SK-N-SH (cell line): Measurements from ENCODE around the gene AVPI1. TPM values are rescaled to one million over a fixed set of nuclear protein-coding genes. Genes with fewer than 3 reads are reported as not detected.

Source experiments
- CTCF ChIA-PET: fragments of 300-600, 350-600 bp; formaldehyde crosslinking; extraction: SDS; loops from one replicate; lab custom pipeline; 2021; lab: Yijun Ruan, JAX
- POLR2A ChIA-PET: fragments of 350-600 bp; sonication (Branson Sonifier 250); formaldehyde crosslinking; extraction: SDS; loops from one replicate; lab custom pipeline; 2020; ENCODE audit warnings: antibody characterized with exemption, inconsistent platforms; lab: Yijun Ruan, JAX
- DNase-seq: peaks from one replicate; pipeline ENCODE4 v3.0.0; 2012
- H2AFZ ChIP-seq: fragments of 200-600 bp; sonication (generic); 2 replicates; pipeline ENCODE4 v1.8.1; 2016; ENCODE audit warnings: antibody characterized with exemption, mild to moderate bottlenecking, low read depth
- H3F3A ChIP-seq: fragments of 200-600 bp; sonication (generic); replicated peaks from 2 replicates; pipeline ENCODE3; 2016; ENCODE audit warnings: antibody characterized with exemption, mild to moderate bottlenecking; ENCODE audit not compliant: insufficient read depth
- H3K27ac ChIP-seq, 2 experiments: fragments of 200-500 bp in 1 of 2; fragments of 200-600 bp in 1 of 2; sonication (Bioruptor generic) in 1 of 2; sonication (generic), shearing (Covaris generic) in 1 of 2; 2 replicates each; pipeline versions ENCODE4 v1.5.1 to v1.6.1; 2014 to 2016; ENCODE audit warnings: low read depth in 2 of 2, inconsistent platforms in 1 of 2, low read length in 1 of 2, mild to moderate bottlenecking in 1 of 2, mixed read lengths in 1 of 2
- H3K27me3 ChIP-seq: fragments of 200-600 bp; sonication (generic), shearing (Covaris generic); 2 replicates; pipeline ENCODE4 v1.6.1; 2016; ENCODE audit warnings: mixed run types; ENCODE audit not compliant: insufficient read depth
- H3K36me3 ChIP-seq, 2 experiments: fragments of 200-500 bp in 1 of 2; fragments of 200-600 bp in 1 of 2; sonication (Bioruptor generic) in 1 of 2; sonication (generic) in 1 of 2; replicated peaks in 1 of 2; 2 replicates each; pipeline versions ENCODE3 to v1.5.1; 2014 to 2016; ENCODE audit warnings: low read length in 1 of 2, mild to moderate bottlenecking in 1 of 2; ENCODE audit not compliant: insufficient read depth in 2 of 2, control insufficient read depth in 1 of 2
- H3K4me1 ChIP-seq, 2 experiments: fragments of 200-500 bp in 1 of 2; fragments of 200-600 bp in 1 of 2; sonication (Bioruptor generic) in 1 of 2; sonication (generic), shearing (Covaris generic) in 1 of 2; 2 replicates each; pipeline versions ENCODE4 v1.5.1 to v1.6.1; 2014 to 2016; ENCODE audit warnings: low read depth in 1 of 2, low read length in 1 of 2, mixed run types in 1 of 2; ENCODE audit not compliant: insufficient read depth in 2 of 2, control insufficient read depth in 1 of 2
- H3K4me2 ChIP-seq: fragments of 200-600 bp; sonication (generic), shearing (Covaris generic); 2 replicates; pipeline ENCODE4 v1.6.1; 2017; ENCODE audit warnings: mixed run types
- H3K4me3 ChIP-seq, 2 experiments: fragments of 200-500 bp in 1 of 2; fragments of 200-600 bp in 1 of 2; sonication (Bioruptor generic) in 1 of 2; sonication (generic), shearing (Covaris generic) in 1 of 2; 2 replicates each; pipeline versions ENCODE4 v1.5.1 to v1.8.1; 2014 to 2016; ENCODE audit warnings: low read depth in 2 of 2, inconsistent platforms in 1 of 2, low read length in 1 of 2, mild to moderate bottlenecking in 1 of 2, mixed read lengths in 1 of 2, moderate library complexity in 1 of 2
- H3K79me2 ChIP-seq: fragments of 200-600 bp; sonication (generic); 2 replicates; pipeline ENCODE4 v1.8.1; 2017; ENCODE audit warnings: mild to moderate bottlenecking; ENCODE audit not compliant: insufficient read depth
- H3K9ac ChIP-seq: fragments of 200-600 bp; sonication (generic); 2 replicates; pipeline ENCODE4 v1.6.1; 2017; ENCODE audit warnings: mixed run types
- H3K9me2 ChIP-seq: fragments of 200-600 bp; sonication (generic); 2 replicates; pipeline ENCODE4 v1.6.1; 2017; ENCODE audit warnings: mixed run types
- H3K9me3 ChIP-seq: fragments of 200-600 bp; sonication (generic); 2 replicates; pipeline ENCODE4 v1.6.1; 2017; ENCODE audit warnings: mixed run types, mild to moderate bottlenecking, moderate library complexity
- H4K20me1 ChIP-seq: fragments of 200-600 bp; sonication (generic); 2 replicates; pipeline ENCODE4 v1.6.1; 2017; ENCODE audit warnings: mild to moderate bottlenecking, mixed run types; ENCODE audit not compliant: insufficient read depth
- CTCF ChIP-seq: fragments of 200-600 bp; sonication (generic); IDR thresholded peaks from 2 replicates; pipeline ENCODE4 v1.6.1; 2017; ENCODE audit warnings: antibody characterized with exemption, mild to moderate bottlenecking, moderate library complexity
- EP300 ChIP-seq, 2 experiments: IDR thresholded peaks; 2 replicates each; pipeline versions ENCODE4 v1.4.0 to v1.6.1; 2012; ENCODE audit warnings: borderline replicate concordance in 1 of 2, low read depth in 1 of 2, low read length in 1 of 2
- FOXJ3 ChIP-seq: sonication (generic); formaldehyde crosslinking; IDR thresholded peaks from 2 replicates; pipeline ENCODE4 v1.5.1; 2020; ENCODE audit warnings: mild to moderate bottlenecking, missing genetic modification reagents
- GABPA ChIP-seq: IDR thresholded peaks from 2 replicates; pipeline ENCODE4 v1.4.0; 2012; ENCODE audit warnings: low read depth, mild to moderate bottlenecking
- MAX ChIP-seq: IDR thresholded peaks from 2 replicates; pipeline ENCODE4 v1.4.0; 2012; ENCODE audit warnings: low read depth
- MEF2A ChIP-seq: IDR thresholded peaks from 2 replicates; pipeline ENCODE4 v1.4.0; 2012; ENCODE audit warnings: low read depth, borderline replicate concordance
- POLR2AphosphoS5 ChIP-seq: IDR thresholded peaks from 2 replicates; pipeline ENCODE4 v1.6.1; 2012; ENCODE audit warnings: low read depth, low read length
- RAD21 ChIP-seq: IDR thresholded peaks from 2 replicates; pipeline ENCODE4 v1.6.1; 2012; ENCODE audit warnings: mild to moderate bottlenecking, low read length
- RCOR1 ChIP-seq: fragments of 150-350 bp; IDR thresholded peaks from 2 replicates; pipeline ENCODE4 v1.6.1; 2017; ENCODE audit warnings: antibody characterized with exemption, low read length
- SIN3A ChIP-seq: IDR thresholded peaks from 2 replicates; pipeline ENCODE4 v1.6.1; 2012; ENCODE audit warnings: low read depth, mild to moderate bottlenecking, low read length, moderate library complexity, borderline replicate concordance
- TAF1 ChIP-seq: IDR thresholded peaks from 2 replicates; pipeline ENCODE4 v1.6.1; 2012; ENCODE audit warnings: low read depth, mild to moderate bottlenecking, low read length, moderate library complexity, borderline replicate concordance
- TEAD4 ChIP-seq: IDR thresholded peaks from 2 replicates; pipeline ENCODE4 v1.4.0; 2012; ENCODE audit warnings: mild to moderate bottlenecking, borderline replicate concordance; ENCODE audit not compliant: insufficient read depth
- USF2 ChIP-seq: fragments of 150-350 bp; IDR thresholded peaks from 2 replicates; pipeline ENCODE4 v1.6.1; 2017; ENCODE audit warnings: antibody characterized with exemption, low read length, low read depth, borderline replicate concordance
- YY1 ChIP-seq: IDR thresholded peaks from 2 replicates; pipeline ENCODE4 v1.4.0; 2012; ENCODE audit warnings: low read depth, mild to moderate bottlenecking
- WGBS: methylation state at CpG from one replicate; pipeline ENCODE4 v1.1.6; 2017; ENCODE audit warnings: low lambda C conversion rate; 5-methylcytosine and 5-hydroxymethylcytosine counted together
- polyA plus RNA-seq, 3 experiments: library from polyadenylated mRNA; depleted of rRNA; stranded (reverse); fragments of >200 nt; gene quantifications; 2 replicates each; pipeline ENCODE4 v1.2.3, GENCODE V29; 2012
- TF ChIP-seq, protein P1 (sequence below): IDR thresholded peaks from 2 replicates; pipeline ENCODE4 v1.4.0; 2012; ENCODE audit warnings: low read depth, borderline replicate concordance
- TF ChIP-seq, protein P2 (sequence below): IDR thresholded peaks from 2 replicates; pipeline ENCODE4 v1.4.0; 2012; ENCODE audit warnings: low read depth, borderline replicate concordance

The AVPI1 gene
- polyA plus RNA-seq, 1 of the 3 experiments (the other 2 are of a cell fraction) = 6.3 TPM

DNA sequence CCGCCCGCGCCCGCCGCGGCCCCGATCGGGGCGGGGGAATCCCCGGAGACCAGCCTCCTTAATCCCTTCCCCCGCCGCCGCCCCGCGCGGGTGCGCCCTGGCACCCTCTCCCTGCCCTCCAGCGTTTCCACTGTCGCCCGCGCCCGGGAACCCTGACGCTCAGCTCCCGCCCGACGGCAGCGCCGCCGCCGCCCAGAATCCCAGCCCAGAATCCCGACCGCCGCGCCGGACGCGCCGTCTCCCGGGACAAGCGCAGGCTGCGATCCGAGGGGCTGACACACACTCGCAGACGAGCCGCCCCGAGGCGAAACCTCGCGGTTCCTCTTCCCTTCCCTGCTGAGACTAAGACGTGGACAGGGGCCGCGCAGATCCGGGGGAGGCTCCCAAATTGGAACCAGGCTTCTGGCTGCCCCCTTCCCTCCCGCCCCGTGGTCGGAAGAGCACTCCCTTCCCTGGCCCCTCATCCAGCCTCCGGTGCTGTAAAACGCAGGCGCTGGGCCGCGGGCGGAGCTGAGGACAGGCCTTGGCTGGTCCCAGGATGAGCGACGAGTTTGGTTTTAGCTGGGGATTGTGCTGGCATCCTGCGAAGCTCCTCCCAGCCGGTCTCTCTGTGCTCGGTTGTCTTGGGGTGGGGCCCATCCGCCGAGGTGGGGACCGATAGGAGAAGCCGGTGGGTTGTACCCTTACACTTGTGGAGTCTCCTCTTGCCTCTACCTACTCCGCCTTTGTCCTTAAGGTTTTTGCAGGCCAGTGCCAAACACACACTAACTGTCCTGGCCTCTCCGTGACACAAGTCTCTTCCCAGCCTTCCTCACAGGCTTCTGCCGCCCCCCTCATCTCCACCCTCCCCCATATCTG lies 27.6 kb upstream of the AVPI1 start:
- Histone ChIP-seq H2AFZ (peak overlapping the region; percentile 69), H3K79me2 (peaks cover 32% of the 10 kb centered on the region), H3K4me1 (peaks cover 19 to 31% of the 10 kb centered on the region in 2 experiments; a peak in 3 of 4 replicates), H4K20me1 (peaks cover 22% of the 10 kb centered on the region), H3K36me3 (peaks cover 20 to 25% of the 10 kb centered on the region in 2 experiments), H3K4me3 (peak overlapping the region; percentile 64 to 71), H3K27ac (peak overlapping the region; percentile 64 to 84), H3K4me2 (peak overlapping the region; percentile 90), H3K27me3 (no peaks in the 10 kb centered on the region), H3F3A (peaks cover 3% of the 10 kb centered on the region), H3K9me2 (no peaks in the 10 kb centered on the region), H3K9me3 (no peaks in the 10 kb centered on the region), H3K9ac (peak overlapping the region; percentile 86)
- ChIA-PET CTCF (interaction anchor here (0.7 to 25.0 kb wide), 10 partner anchors 10 to 313 kb away, joined by 3 to 687 read pairs (median 7); partner anchors contain the start of genes ANKRD2 and ZFYVE27), POLR2A (interaction anchor here (0.9 to 2.7 kb wide), 5 partner anchors 11 to 30 kb away, joined by 3 to 21 read pairs (median 4); partner anchors contain the start of genes AVPI1 and ZFYVE27)
- WGBS = 8% methylated on average over 32 of the region's 74 CpGs
- peak; percentile 80 for DNase-seq
- TF ChIP-seq YY1 = 0 out of 2 replicates have a peak, but pooled peaks have one; percentile 9
- TF ChIP-seq MAX = peak; percentile 16; the same call in 1 of the 2 replicates
- TF ChIP-seq EP300 (IDR thresholded peaks at IDR 0.05; ENCODE audit: borderline replicate concordance in 1 of 2, low read depth in 1 of 2, low read length in 1 of 2) = no peak
- TF ChIP-seq, protein P1, sequence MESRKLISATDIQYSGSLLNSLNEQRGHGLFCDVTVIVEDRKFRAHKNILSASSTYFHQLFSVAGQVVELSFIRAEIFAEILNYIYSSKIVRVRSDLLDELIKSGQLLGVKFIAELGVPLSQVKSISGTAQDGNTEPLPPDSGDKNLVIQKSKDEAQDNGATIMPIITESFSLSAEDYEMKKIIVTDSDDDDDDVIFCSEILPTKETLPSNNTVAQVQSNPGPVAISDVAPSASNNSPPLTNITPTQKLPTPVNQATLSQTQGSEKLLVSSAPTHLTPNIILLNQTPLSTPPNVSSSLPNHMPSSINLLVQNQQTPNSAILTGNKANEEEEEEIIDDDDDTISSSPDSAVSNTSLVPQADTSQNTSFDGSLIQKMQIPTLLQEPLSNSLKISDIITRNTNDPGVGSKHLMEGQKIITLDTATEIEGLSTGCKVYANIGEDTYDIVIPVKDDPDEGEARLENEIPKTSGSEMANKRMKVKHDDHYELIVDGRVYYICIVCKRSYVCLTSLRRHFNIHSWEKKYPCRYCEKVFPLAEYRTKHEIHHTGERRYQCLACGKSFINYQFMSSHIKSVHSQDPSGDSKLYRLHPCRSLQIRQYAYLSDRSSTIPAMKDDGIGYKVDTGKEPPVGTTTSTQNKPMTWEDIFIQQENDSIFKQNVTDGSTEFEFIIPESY = 0 out of 2 replicates have a peak, but pooled peaks have one; percentile 9
- peak; percentile 5; the same call in 1 of the 2 replicates for TF ChIP-seq TAF1
- no peak for TF ChIP-seq MEF2A
- TF ChIP-seq, protein P2, sequence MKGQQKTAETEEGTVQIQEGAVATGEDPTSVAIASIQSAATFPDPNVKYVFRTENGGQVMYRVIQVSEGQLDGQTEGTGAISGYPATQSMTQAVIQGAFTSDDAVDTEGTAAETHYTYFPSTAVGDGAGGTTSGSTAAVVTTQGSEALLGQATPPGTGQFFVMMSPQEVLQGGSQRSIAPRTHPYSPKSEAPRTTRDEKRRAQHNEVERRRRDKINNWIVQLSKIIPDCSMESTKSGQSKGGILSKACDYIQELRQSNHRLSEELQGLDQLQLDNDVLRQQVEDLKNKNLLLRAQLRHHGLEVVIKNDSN = no peak
- no peak for TF ChIP-seq USF2
- no peak for TF ChIP-seq RCOR1
- TF ChIP-seq CTCF = no peak
- peak; percentile 40; the same call in 1 of the 2 replicates for TF ChIP-seq SIN3A
- TF ChIP-seq GABPA = no peak
- 0 out of 2 replicates have a peak, but pooled peaks have one; percentile 55 for TF ChIP-seq POLR2AphosphoS5
- TF ChIP-seq TEAD4 = no peak
- TF ChIP-seq RAD21 = no peak
- no peak for TF ChIP-seq FOXJ3 (CRISPR knock-in tag)
